ENCODE measurements around the gene ARRDC2.

ARRDC2 gene

DNA sequence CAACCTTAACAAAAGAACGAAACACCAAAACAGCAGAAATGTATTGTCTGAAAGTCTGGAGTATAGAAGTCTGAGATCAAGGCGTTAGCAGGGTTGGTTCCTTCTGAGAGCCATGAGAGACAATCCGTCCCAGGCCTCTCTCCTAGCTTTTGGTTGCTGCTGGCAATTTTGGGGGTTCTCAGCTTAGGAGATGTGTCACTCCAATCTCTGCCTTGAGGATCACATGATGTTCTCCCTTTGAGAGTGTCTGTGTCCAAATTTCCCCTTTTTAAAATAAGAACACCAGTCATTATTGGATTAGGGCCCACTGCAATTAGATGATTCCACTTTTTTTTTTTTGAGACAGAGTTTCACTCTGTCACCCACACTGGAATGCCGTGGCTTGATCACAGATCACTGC lies 30.9 kb upstream of the ARRDC2 start:
- Histone ChIP-seq H3K4me2 (ENCODE audit: low read depth, low read length, poor library complexity, severe bottlenecking) (no peak overlapping the region), H3K36me3 (ENCODE audit: low read length) (no peaks in the 10 kb centered on the region), H3K9me2 (replicated peaks; ENCODE audit: insufficient read depth, low read length) (no peaks in the 10 kb centered on the region), H3F3A (ENCODE audit: insufficient read depth) (peaks cover 5% of the 10 kb centered on the region), H3K27me3 (ENCODE audit: low read length) (no peaks in the 10 kb centered on the region), H3K9me3 (ENCODE audit: insufficient read depth, low read length) (no peaks in the 10 kb centered on the region), H3K4me3 (ENCODE audit: insufficient read depth, low read length, poor library complexity, severe bottlenecking) (no peak overlapping the region), H4K20me1 (ENCODE audit: low read depth, low read length) (no peaks in the 10 kb centered on the region), H2AFZ (ENCODE audit: low read depth, low read length, severe bottlenecking) (no peak overlapping the region), H3K9ac (ENCODE audit: low read length) (no peak overlapping the region), H3K79me2 (ENCODE audit: insufficient read depth, low read length) (no peaks in the 10 kb centered on the region), H3K27ac (ENCODE audit: low read depth, low read length) (no peak overlapping the region)
- no peak for TF ChIP-seq EZH2phosphoT487 (conservative IDR thresholded peaks at IDR 0.05; ENCODE audit: low read length)
- TF ChIP-seq, protein P1, sequence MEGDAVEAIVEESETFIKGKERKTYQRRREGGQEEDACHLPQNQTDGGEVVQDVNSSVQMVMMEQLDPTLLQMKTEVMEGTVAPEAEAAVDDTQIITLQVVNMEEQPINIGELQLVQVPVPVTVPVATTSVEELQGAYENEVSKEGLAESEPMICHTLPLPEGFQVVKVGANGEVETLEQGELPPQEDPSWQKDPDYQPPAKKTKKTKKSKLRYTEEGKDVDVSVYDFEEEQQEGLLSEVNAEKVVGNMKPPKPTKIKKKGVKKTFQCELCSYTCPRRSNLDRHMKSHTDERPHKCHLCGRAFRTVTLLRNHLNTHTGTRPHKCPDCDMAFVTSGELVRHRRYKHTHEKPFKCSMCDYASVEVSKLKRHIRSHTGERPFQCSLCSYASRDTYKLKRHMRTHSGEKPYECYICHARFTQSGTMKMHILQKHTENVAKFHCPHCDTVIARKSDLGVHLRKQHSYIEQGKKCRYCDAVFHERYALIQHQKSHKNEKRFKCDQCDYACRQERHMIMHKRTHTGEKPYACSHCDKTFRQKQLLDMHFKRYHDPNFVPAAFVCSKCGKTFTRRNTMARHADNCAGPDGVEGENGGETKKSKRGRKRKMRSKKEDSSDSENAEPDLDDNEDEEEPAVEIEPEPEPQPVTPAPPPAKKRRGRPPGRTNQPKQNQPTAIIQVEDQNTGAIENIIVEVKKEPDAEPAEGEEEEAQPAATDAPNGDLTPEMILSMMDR (IDR thresholded peaks at IDR 0.05; ENCODE audit: insufficient read depth, low read length, poor library complexity, severe bottlenecking): no peak

DNA sequence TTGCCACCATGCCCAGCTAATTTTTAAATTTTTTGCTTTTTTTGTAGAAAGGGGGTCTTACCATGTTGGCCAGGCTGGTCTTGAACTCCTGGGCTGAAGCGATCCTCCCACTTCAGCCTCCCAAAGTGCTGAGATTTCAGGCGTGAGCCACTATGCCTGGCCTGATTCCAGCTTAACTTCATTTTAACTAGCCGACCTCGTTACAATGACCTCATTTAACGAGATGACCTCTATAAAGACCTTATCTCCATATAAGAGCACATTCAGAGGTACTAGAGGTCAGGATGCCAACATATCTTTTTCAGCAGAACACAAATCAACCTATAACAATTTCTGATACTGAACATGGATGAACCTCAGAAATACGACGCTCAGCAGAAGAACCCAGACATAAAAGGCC lies 30.5 kb upstream of the ARRDC2 start:
- no peaks in the 10 kb centered on the region for H3K36me3 ChIP-seq (ENCODE audit: low read length)

DNA sequence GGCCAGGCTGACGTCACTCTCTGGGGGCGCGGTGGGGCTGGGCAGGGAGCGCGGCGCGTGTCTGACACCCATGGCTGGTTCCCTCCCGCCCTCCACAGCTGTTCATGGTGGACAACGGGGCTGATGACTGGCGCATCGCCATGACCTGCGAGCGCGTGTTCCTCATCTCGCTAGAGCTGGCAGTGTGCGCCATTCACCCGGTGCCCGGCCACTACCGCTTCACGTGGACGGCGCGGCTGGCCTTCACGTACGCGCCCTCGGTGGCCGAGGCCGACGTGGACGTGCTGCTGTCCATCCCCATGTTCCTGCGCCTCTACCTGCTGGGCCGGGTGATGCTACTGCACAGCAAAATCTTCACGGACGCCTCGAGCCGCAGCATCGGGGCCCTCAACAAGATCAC lies 26.4 kb upstream of the ARRDC2 start:
- H3K79me2 ChIP-seq (ENCODE audit: insufficient read depth, low read length): no peaks in the 10 kb centered on the region
- no peak overlapping the region for H3K9ac ChIP-seq (ENCODE audit: low read length)
- no peak overlapping the region for H3K4me3 ChIP-seq (ENCODE audit: insufficient read depth, low read length, poor library complexity, severe bottlenecking)
- H3K9me2 ChIP-seq (replicated peaks; ENCODE audit: insufficient read depth, low read length): no peaks in the 10 kb centered on the region
- no peaks in the 10 kb centered on the region for H3K27me3 ChIP-seq (ENCODE audit: low read length)
- no peaks in the 10 kb centered on the region for H3K9me3 ChIP-seq (ENCODE audit: insufficient read depth, low read length)
- no peak overlapping the region for H2AFZ ChIP-seq (ENCODE audit: low read depth, low read length, severe bottlenecking)
- peaks cover 5% of the 10 kb centered on the region for H3F3A ChIP-seq (ENCODE audit: insufficient read depth)
- no peaks in the 10 kb centered on the region for H4K20me1 ChIP-seq (ENCODE audit: low read depth, low read length)
- TF ChIP-seq, protein P1 (IDR thresholded peaks at IDR 0.05; ENCODE audit: insufficient read depth, low read length, poor library complexity, severe bottlenecking): no peak
- no peak for TF ChIP-seq EZH2phosphoT487 (conservative IDR thresholded peaks at IDR 0.05; ENCODE audit: low read length)
- no peaks in the 10 kb centered on the region for H3K36me3 ChIP-seq (ENCODE audit: low read length)
- no peak overlapping the region for H3K4me2 ChIP-seq (ENCODE audit: low read depth, low read length, poor library complexity, severe bottlenecking)
- no peak overlapping the region for H3K27ac ChIP-seq (ENCODE audit: low read depth, low read length)

More for the DNA sequence above, 30.5 kb upstream of the ARRDC2 start:
- Histone ChIP-seq H2AFZ (ENCODE audit: low read depth, low read length, severe bottlenecking) (no peak overlapping the region), H3K27ac (ENCODE audit: low read depth, low read length) (no peak overlapping the region), H3K4me2 (ENCODE audit: low read depth, low read length, poor library complexity, severe bottlenecking) (no peak overlapping the region), H3F3A (ENCODE audit: insufficient read depth) (peaks cover 5% of the 10 kb centered on the region), H3K9me2 (replicated peaks; ENCODE audit: insufficient read depth, low read length) (no peaks in the 10 kb centered on the region), H3K27me3 (ENCODE audit: low read length) (no peaks in the 10 kb centered on the region), H4K20me1 (ENCODE audit: low read depth, low read length) (no peaks in the 10 kb centered on the region), H3K9ac (ENCODE audit: low read length) (no peak overlapping the region), H3K79me2 (ENCODE audit: insufficient read depth, low read length) (no peaks in the 10 kb centered on the region), H3K4me3 (ENCODE audit: insufficient read depth, low read length, poor library complexity, severe bottlenecking) (no peak overlapping the region), H3K9me3 (ENCODE audit: insufficient read depth, low read length) (no peaks in the 10 kb centered on the region)
- TF ChIP-seq, protein P1 (IDR thresholded peaks at IDR 0.05; ENCODE audit: insufficient read depth, low read length, poor library complexity, severe bottlenecking): no peak
- TF ChIP-seq EZH2phosphoT487 (conservative IDR thresholded peaks at IDR 0.05; ENCODE audit: low read length): no peak

Measured in SU-DHL-6 (cell line).